GM18526 (cell line): ENCODE measurements around the gene SPATA32.

Source experiments
- POLR2A ChIP-seq: IDR thresholded peaks from 3 replicates; pipeline ENCODE4 v1.6.1; 2011; ENCODE audit not compliant: insufficient read length; ENCODE audit errors: extremely low read depth

Gene SPATA32

DNA sequence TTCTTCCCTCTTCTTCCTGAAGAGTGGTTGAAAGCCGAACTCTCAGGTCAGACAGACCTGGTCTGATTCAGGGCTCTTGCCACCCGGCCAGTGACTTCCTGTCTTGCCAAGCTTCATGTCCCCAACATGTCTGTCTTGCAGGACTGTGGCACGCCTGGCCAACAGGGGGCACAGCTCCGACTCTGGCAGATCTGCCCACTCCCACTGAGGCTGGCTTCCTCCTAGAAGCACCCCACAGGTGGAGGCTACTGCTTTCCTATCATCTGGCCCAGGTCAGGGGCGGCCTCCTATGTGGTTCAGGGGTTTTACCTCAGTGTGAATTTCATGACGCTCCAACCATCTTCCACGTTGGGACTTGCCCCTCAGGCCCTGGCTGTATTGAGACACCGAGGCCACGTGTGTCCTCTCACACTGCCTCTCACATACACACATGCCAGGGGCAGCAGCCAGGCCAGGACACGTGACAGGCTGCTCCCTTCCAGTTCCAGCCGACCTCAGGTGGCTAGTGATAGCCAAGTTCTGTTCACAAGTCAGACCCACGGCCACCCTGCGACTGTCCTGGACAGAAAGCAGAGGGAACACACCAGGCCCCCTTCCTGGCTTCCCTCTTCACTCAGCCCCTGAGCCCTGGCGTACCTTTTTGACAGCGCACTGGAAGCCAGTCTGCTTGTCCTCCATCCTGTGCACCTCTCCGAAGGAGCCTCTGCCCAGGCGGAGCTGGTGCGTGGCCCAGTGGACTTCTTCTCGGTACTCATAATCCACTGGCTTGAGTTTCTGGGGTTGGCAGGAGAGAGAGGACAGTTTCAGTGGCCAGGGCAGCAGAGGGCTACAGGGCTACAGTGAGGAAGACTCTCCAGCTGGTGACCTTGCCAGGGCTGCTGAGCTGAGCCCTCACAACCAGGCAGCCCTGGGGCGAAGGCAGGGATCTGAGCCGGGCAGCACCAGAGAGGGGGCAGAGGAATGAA, 22.6 kb upstream of the SPATA32 start:
- no peak for TF ChIP-seq POLR2A

GRCh38 chr17:45283711-45284110, 21.8 kb upstream of the SPATA32 start:
- no peak for TF ChIP-seq POLR2A

DNA sequence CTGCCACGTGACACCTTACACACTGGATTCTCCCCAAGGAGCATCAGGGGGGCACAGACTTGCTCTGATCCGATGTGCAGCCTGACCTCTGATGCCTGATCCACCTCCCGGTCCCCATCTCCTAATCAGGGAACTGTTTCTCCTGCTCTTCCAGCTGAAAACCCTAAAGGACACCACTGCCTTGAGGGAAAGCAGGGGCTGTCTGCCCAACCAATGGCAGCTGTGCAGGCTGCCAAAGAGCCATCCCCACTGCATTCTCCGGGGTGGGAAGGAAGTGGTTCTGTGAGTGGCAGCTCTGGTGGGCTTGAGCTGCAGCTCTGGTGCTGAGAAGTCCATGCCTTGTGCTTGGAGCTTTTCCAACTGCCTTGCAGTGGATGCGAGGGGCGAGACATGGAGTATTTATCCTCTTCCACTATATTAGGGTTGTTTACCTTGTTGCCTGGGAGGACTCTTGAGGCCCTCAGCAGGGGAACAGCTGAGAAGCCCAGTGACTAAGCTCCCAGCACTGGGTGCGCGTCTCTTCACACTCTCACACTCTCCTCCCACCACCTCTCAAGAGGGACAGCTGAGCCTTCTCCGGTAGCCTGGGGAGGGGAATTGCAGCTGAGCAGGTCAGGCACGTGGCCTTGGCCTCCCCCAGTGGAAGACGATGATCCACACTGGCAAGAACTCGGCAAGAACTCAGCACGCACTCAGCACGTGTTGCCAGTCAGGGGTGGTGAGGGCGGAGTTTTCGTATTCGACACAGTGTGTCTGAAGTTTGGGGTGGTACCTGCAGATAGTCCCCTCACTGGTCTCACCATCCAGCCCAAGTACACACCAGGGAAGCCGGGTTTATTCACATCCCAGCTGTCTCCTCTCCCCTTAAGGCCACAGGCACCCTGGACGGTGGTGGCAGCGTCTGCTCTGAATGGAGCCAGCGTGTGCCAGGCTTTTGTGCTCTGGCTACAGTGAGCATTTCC, 21.1 kb upstream of the SPATA32 start:
- TF ChIP-seq POLR2A: no peak

GRCh38 chr17:45279898-45280297, 18.0 kb upstream of the SPATA32 start:
- TF ChIP-seq POLR2A: no peak

DNA sequence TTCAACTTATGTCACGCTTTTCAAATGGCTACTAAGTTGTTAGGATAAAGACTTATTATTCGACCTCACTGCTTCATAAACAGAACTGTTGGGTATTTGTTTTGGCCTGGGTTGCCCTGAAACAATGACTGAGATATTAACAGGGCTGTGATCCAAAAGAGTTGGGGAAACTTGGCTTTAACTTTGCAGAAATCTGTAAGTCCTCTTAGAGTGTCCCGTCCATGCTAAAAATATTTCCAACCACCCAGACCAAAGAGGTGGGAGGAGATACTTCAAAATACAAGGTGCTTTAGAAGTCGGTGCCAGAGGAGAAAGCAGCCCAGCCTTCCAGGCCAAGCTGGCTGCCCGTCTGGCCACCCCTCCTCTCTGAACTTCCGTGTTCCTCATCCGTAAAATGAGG, 16.1 kb upstream of the SPATA32 start:
- no peak for TF ChIP-seq POLR2A

- no peak for TF ChIP-seq POLR2A
These were observed 15.4 kb upstream of the SPATA32 start for GRCh38 chr17:45277216-45277849.

- TF ChIP-seq POLR2A: no peak
These were observed 14.1 kb upstream of the SPATA32 start for GRCh38 chr17:45276031-45276430.

DNA sequence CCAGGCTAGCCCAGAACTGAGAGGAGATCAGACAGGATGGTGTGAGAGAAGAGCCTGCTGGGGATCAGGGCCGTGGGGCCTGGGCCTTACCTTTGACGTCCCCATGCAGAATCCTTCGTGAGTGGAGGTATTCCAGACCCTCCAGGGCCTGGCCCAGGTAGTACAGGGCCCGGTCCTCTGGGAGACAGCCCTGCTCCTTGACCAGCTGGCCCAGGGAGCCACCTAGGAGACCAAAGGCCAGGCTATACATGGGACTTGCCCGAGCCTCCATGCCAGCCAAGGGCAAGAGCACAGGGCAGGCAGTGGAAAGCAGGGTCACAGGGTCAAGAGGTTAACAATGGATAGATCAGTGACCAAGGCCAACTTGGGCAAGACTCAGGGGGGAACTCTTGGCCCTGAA, 12.1 kb upstream of the SPATA32 start:
- TF ChIP-seq POLR2A: no peak

DNA sequence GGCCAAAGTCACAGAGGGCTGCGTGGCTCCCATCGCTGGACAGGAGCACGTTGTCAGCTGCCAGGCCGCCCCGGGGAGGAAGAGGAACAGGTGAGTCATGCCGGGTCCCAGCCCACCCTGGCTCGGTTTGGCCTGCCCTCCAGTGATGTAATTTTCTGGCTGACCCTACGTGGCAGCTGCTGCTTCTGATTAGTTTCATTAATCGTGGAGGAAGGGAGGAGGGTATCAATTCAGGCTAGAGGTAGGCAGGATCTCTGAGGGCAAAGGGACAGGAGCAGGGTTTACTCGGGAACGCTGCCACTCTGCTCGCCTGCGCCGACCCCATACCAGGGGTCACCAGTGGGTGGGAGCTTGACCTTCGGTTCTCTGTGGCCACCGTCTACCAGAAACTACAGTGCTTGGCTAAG, 11.7 kb upstream of the SPATA32 start:
- no peak for TF ChIP-seq POLR2A

GRCh38 chr17:45271603-45272002, 9.7 kb upstream of the SPATA32 start:
- no peak for TF ChIP-seq POLR2A

DNA sequence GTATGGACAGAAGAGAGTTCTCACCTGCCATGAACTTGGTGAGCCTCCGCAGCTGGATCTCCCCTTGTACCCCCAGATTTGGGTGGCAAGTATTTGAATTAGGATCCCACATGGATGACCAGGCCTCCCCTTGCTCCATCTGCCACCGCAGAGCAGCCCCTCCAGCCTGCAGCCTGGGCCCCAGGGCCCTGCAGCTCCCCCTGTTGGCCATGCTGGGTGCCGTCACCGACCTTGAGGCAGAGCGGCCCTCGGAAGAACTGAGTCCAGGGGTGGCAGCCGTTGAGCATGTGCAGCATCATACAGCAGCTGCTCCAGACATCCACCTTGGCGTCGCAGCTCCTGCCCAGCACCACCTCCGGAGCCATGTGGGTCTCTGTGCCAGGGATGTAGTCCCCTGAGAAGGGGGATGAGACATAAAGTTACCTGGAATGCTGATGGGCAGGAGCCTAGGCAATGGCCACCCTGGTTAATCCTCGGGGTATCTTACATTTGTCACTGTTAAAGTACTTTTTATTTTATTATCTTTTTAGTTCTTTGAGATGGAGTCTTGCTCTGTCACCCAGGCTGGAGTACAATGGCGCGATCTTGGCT, 9.0 kb upstream of the SPATA32 start:
- no peak for TF ChIP-seq POLR2A

GRCh38 chr17:45269912-45270311, 8.0 kb upstream of the SPATA32 start:
- TF ChIP-seq POLR2A: no peak

GRCh38 chr17:45267436-45268055, 5.7 kb upstream of the SPATA32 start:
- no peak for TF ChIP-seq POLR2A

DNA sequence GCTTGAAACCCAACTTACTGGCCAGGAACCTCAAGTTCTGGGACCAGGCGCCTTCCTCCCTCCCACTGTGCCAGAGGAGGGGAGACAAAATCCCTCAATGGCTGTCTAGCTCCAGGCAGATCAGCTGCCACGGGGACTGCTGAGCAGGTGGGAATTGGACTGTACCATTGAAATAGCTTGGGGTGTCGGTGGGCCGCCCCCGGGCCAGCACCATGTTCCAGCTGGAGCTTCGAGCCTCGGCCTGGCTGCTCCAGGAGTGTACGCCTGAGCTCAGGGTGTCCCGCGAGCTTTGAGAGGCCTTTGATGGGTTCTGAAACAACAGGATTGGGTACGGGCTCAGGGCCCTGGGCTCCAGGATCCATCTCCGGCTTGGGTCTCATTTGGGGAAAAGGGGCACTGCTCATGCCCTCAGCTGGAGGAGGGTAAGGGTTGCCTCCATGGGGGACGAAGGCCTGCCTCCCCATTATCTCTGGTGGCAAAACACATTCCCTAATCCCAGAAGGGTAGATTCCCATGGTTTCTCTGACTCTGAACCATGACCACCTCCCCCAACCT, 4.6 kb upstream of the SPATA32 start:
- no peak for TF ChIP-seq POLR2A
